Trophoblast cell (in vitro differentiated cells and primary cell): ENCODE measurements around the gene LRCH2.
"Not testable (repeated sequence)": the region's sequence is repeated elsewhere in the genome, so short reads cannot be mapped to it uniquely, and the experiment has no call there.

ENCODE experiments used
- DNase-seq, 2 donors: peaks; one replicate each; pipeline ENCODE4 v3.0.0-alpha.2; 2016
- H2AFZ ChIP-seq: 2 replicates; pipeline ENCODE4 v1.6.1; 2013; ENCODE audit warnings: low read length, moderate library complexity, mild to moderate bottlenecking; ENCODE audit not compliant: insufficient read depth, poor library complexity
- H2AK5ac ChIP-seq: 2 replicates; pipeline ENCODE4 v1.6.1; 2013; ENCODE audit warnings: mild to moderate bottlenecking, low read length
- H2BK120ac ChIP-seq: 2 replicates; pipeline ENCODE4 v1.6.1; 2013; ENCODE audit warnings: low read length, mild to moderate bottlenecking, moderate library complexity; ENCODE audit not compliant: insufficient read depth, poor library complexity
- H2BK12ac ChIP-seq: 2 replicates; pipeline ENCODE4 v1.6.1; 2013; ENCODE audit warnings: mild to moderate bottlenecking, low read length, moderate library complexity
- H2BK5ac ChIP-seq: 2 replicates; pipeline ENCODE4 v1.6.1; 2013; ENCODE audit warnings: low read length, low read depth, moderate library complexity, mild to moderate bottlenecking; ENCODE audit not compliant: poor library complexity
- H3K14ac ChIP-seq: 2 replicates; pipeline ENCODE4 v1.6.1; 2013; ENCODE audit warnings: mild to moderate bottlenecking, low read length
- H3K18ac ChIP-seq: 2 replicates; pipeline ENCODE4 v1.6.1; 2013; ENCODE audit warnings: mild to moderate bottlenecking, low read length
- H3K23ac ChIP-seq: 2 replicates; pipeline ENCODE4 v1.6.1; 2013; ENCODE audit warnings: low read length
- H3K27ac ChIP-seq: 2 replicates; pipeline ENCODE4 v1.5.1; 2013; ENCODE audit warnings: low read depth, mild to moderate bottlenecking, inconsistent platforms, low read length, moderate library complexity
- H3K27me3 ChIP-seq: 2 replicates; pipeline ENCODE4 v1.6.1; 2013; ENCODE audit warnings: inconsistent platforms, mild to moderate bottlenecking, low read length, moderate library complexity; ENCODE audit not compliant: insufficient read depth
- H3K36me3 ChIP-seq, 2 experiments: 1 replicate in 1 of 2; 2 replicates in 1 of 2; pipeline ENCODE4 v1.6.1; 2013; ENCODE audit warnings: low read length in 2 of 2, mild to moderate bottlenecking in 2 of 2, moderate library complexity in 1 of 2; ENCODE audit not compliant: insufficient read depth in 2 of 2, control insufficient read depth in 1 of 2
- H3K4ac ChIP-seq: 2 replicates; pipeline ENCODE4 v1.6.1; 2013; ENCODE audit warnings: low read depth, mild to moderate bottlenecking, low read length, moderate library complexity
- H3K4me1 ChIP-seq, 2 experiments: 1 replicate in 1 of 2; 2 replicates in 1 of 2; pipeline ENCODE4 v1.6.1; 2013; ENCODE audit warnings: low read length in 2 of 2, mild to moderate bottlenecking in 2 of 2, moderate library complexity in 1 of 2; ENCODE audit not compliant: insufficient read depth in 2 of 2, control insufficient read depth in 1 of 2
- H3K4me2 ChIP-seq: 2 replicates; pipeline ENCODE4 v1.6.1; 2013; ENCODE audit warnings: inconsistent platforms, mild to moderate bottlenecking, low read length, moderate library complexity
- H3K4me3 ChIP-seq: 2 replicates; pipeline ENCODE4 v1.5.1; 2013; ENCODE audit warnings: mild to moderate bottlenecking, low read depth, low read length, inconsistent platforms
- H3K79me1 ChIP-seq: one replicate; pipeline ENCODE4 v1.6.1; 2013; ENCODE audit warnings: low read length
- H3K79me2 ChIP-seq: 2 replicates; pipeline ENCODE4 v1.6.1; 2013; ENCODE audit warnings: low read length, mild to moderate bottlenecking; ENCODE audit not compliant: control insufficient read depth, insufficient read depth, poor library complexity
- H3K9ac ChIP-seq: 2 replicates; pipeline ENCODE4 v1.6.1; 2013; ENCODE audit warnings: mild to moderate bottlenecking, low read length
- H3K9me3 ChIP-seq: 2 replicates; pipeline ENCODE4 v1.6.1; 2013; ENCODE audit warnings: low read depth, mild to moderate bottlenecking, control low read depth, inconsistent platforms, low read length; ENCODE audit not compliant: insufficient read depth
- H4K12ac ChIP-seq: 2 replicates; pipeline ENCODE4 v1.6.1; 2013; ENCODE audit warnings: low read depth, mild to moderate bottlenecking, low read length, moderate library complexity
- H4K8ac ChIP-seq: 2 replicates; pipeline ENCODE4 v1.6.1; 2013; ENCODE audit warnings: low read depth, mild to moderate bottlenecking, low read length, moderate library complexity
- H4K91ac ChIP-seq: one replicate; pipeline ENCODE4 v1.6.1; 2013; ENCODE audit warnings: low read depth, mild to moderate bottlenecking, low read length, moderate library complexity
- WGBS: extraction: QIAGEN DNeasy Blood & Tissue Kit; methylation state at CpG from one replicate; pipeline ENCODE4 v1.1.7; 2013; ENCODE audit warnings: missing lambda C conversion rate; ENCODE audit not compliant: insufficient read length, insufficient coverage; ENCODE audit errors: extremely low coverage; 5-methylcytosine and 5-hydroxymethylcytosine counted together

Gene LRCH2

DNA sequence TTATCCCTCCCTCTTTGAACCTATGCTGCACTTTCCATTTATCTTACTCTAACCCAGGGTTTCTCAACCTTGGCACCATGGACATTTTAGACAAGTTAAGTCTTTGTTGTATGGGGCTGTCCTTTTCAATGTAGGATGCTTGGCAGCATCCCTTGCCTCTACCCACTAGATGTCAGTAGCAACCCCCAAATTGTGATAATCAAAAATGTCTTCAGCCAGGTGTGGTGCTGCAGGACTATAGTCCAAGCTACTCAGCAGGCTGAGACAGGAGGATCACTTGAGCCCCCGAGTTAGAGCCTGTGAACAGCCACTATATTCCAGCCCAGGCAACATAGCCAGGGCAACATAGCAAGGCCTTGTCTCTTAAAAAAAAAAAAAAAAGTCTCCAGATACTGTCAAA lies 7.0 kb downstream of the LRCH2 start:
- Histone ChIP-seq H3K18ac (no peak overlapping the region), H3K14ac (no peak overlapping the region), H3K27ac (no peak overlapping the region), H3K9me3 (no peaks in the 10 kb centered on the region), H3K27me3 (no peaks in the 10 kb centered on the region), H4K12ac (no peak overlapping the region), H3K79me2 (no peaks in the 10 kb centered on the region), H3K4me2 (no peak overlapping the region), H3K9ac (no peak overlapping the region), H2AK5ac (no peak overlapping the region), H3K4me3 (no peak overlapping the region), H3K23ac (no peak overlapping the region), H3K36me3 (no peaks in the 10 kb centered on the region), H3K79me1 (no peaks in the 10 kb centered on the region), H3K4me1 (no peaks in the 10 kb centered on the region), H3K4ac (no peak overlapping the region), H2AFZ (no peak overlapping the region), H4K8ac (no peak overlapping the region), H2BK120ac (no peak overlapping the region), H4K91ac (no peak overlapping the region), H2BK12ac (no peak overlapping the region), H2BK5ac (no peak overlapping the region)
- WGBS, result no CpG with 5 or more reads among the region's 1 CpG
- DNase-seq, result no peak

DNA sequence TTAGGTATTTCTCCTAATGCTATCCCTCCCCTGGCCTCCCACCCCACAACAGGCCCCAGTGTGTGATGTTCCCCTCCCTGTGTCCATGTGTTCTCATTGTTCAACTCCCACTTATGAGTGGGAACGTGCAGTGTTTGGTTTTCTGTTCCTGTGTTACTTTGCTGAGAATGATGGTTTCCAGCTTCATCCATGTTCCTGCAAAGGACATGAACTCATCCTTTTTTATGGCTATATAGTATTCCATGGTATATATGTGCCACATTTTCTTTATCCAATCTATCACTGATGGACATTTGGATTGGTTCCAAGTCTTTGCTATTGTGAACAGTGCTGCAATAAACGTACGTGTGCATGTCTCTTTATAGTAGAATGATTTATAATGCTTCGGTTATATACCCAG lies 16.6 kb downstream of the LRCH2 start:
- not testable (repeated sequence) for H4K8ac ChIP-seq, H2BK5ac ChIP-seq, H2AFZ ChIP-seq, H3K79me1 ChIP-seq, H3K4me3 ChIP-seq, H2BK12ac ChIP-seq, H2BK120ac ChIP-seq, H3K9ac ChIP-seq, H3K27me3 ChIP-seq, H3K27ac ChIP-seq, H3K79me2 ChIP-seq, H3K9me3 ChIP-seq, H2AK5ac ChIP-seq, H3K23ac ChIP-seq, DNase-seq, H3K4ac ChIP-seq, H4K12ac ChIP-seq, H4K91ac ChIP-seq, H3K36me3 ChIP-seq, H3K14ac ChIP-seq, H3K4me2 ChIP-seq, H3K18ac ChIP-seq, H3K4me1 ChIP-seq
- no CpG with 5 or more reads among the region's 4 CpGs for WGBS

DNA sequence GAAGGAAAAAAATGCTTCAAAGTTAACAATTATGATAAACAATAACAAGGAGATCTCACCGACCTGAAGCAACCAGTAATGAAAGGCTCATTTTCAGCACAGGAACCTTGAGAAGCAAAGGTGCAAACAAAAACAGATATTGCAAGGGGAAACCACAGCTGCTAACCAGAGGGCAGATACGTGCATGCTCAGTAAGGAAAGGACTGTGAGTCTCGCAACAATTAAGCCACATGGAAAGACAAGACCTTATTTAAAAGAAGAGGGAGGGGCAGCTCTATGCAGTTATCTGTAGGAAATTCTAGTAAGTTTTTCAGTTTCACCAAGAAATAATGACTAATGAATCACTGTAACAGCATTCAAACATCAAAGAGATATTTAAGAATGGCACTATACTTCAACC lies 19.3 kb downstream of the LRCH2 start:
- no peak overlapping the region for H4K12ac ChIP-seq
- H2BK5ac ChIP-seq, result no peak overlapping the region
- no peak overlapping the region for H2BK12ac ChIP-seq
- H2BK120ac ChIP-seq, result no peak overlapping the region
- no peak overlapping the region for H3K9ac ChIP-seq
- H3K23ac ChIP-seq, result no peak overlapping the region
- no peaks in the 10 kb centered on the region for H3K36me3 ChIP-seq
- WGBS, result no CpG with 5 or more reads among the region's 3 CpGs
- DNase-seq, result no peak
- no peak overlapping the region for H3K27ac ChIP-seq
- no peak overlapping the region for H3K14ac ChIP-seq
- no peak overlapping the region for H4K8ac ChIP-seq
- no peak overlapping the region for H3K4me3 ChIP-seq
- no peaks in the 10 kb centered on the region for H3K79me2 ChIP-seq
- H3K4me1 ChIP-seq, result no peaks in the 10 kb centered on the region
- H3K4ac ChIP-seq, result no peak overlapping the region
- H4K91ac ChIP-seq, result no peak overlapping the region
- H2AFZ ChIP-seq, result no peak overlapping the region
- H3K79me1 ChIP-seq, result no peaks in the 10 kb centered on the region
- H3K9me3 ChIP-seq, result peaks cover 1% of the 10 kb centered on the region
- H3K18ac ChIP-seq, result no peak overlapping the region
- no peak overlapping the region for H2AK5ac ChIP-seq
- no peaks in the 10 kb centered on the region for H3K27me3 ChIP-seq
- H3K4me2 ChIP-seq, result no peak overlapping the region

DNA sequence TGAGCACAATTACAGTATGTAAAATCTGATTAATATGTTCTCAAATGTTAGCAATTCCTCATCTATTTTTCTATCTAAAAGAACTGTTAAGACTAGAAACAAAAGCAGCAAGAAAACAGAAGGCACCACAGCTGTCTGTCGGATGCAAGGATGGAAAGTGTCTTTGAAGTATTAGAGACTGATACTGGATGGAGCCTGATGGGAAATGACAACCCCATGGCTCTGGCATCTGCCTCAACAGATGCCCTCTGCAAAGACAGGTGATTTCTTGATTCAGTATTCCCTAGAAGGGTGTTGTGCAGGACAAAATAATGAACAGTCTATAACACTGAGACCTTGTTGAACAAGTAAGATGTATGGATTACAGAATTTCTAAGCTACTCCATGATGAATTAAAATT lies 19.7 kb downstream of the LRCH2 start:
- Histone ChIP-seq H4K12ac (no peak overlapping the region), H3K14ac (no peak overlapping the region), H2BK5ac (no peak overlapping the region), H2AFZ (no peak overlapping the region), H3K9ac (no peak overlapping the region), H4K91ac (no peak overlapping the region), H3K27ac (no peak overlapping the region), H4K8ac (no peak overlapping the region), H3K9me3 (peaks cover 1% of the 10 kb centered on the region), H2AK5ac (no peak overlapping the region), H3K36me3 (no peaks in the 10 kb centered on the region), H2BK12ac (no peak overlapping the region), H3K4me2 (no peak overlapping the region), H3K4ac (no peak overlapping the region), H3K23ac (no peak overlapping the region), H2BK120ac (no peak overlapping the region), H3K18ac (no peak overlapping the region), H3K4me1 (no peaks in the 10 kb centered on the region), H3K79me2 (no peaks in the 10 kb centered on the region), H3K4me3 (no peak overlapping the region), H3K79me1 (no peaks in the 10 kb centered on the region), H3K27me3 (no peaks in the 10 kb centered on the region)
- no peak for DNase-seq
- no CpG with 5 or more reads among the region's 1 CpG for WGBS

DNA sequence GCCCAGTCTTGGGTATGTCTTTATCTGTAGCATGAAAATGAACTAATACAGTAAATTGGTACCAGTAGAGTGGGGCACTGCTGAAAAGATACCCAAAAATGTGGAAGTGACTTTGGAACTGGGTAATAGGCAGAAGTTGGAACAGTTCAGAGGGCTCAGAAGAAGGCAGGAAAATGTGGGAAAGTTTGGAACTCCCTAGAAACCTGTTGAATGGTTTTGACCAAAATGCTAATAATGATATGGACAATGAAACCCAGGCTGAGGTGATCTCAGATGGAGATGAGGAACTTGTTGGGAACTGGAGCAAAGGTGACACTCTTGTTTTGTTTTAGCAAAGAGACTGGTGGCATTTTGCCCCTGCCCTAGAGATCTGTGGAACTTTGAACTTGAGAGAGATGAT lies 24.3 kb downstream of the LRCH2 start:
- DNase-seq, result not testable (repeated sequence)

More for the DNA sequence above, 24.3 kb downstream of the LRCH2 start:
- not testable (repeated sequence) for H3K23ac ChIP-seq, H3K27ac ChIP-seq, H3K79me2 ChIP-seq, H2AFZ ChIP-seq, H2BK120ac ChIP-seq, H3K4me1 ChIP-seq, H2AK5ac ChIP-seq, H4K91ac ChIP-seq, H3K36me3 ChIP-seq, H3K27me3 ChIP-seq, H2BK12ac ChIP-seq, H4K8ac ChIP-seq, H3K4ac ChIP-seq, H4K12ac ChIP-seq, H3K79me1 ChIP-seq, H2BK5ac ChIP-seq, H3K4me3 ChIP-seq, H3K14ac ChIP-seq, H3K4me2 ChIP-seq, H3K18ac ChIP-seq, H3K9ac ChIP-seq, H3K9me3 ChIP-seq
